ENCODE measurements around the gene NUDT3. TPM values are rescaled to one million over a fixed set of nuclear protein-coding genes. Genes with fewer than 3 reads are reported as not detected.
"Not testable (repeated sequence)": the region's sequence is repeated elsewhere in the genome, so short reads cannot be mapped to it uniquely, and the experiment has no call there.

Gene NUDT3
- total RNA-seq, 4 donors from 2014 or later: 32.2 to 66.3 (median 46.9) TPM

- Histone ChIP-seq H3K27me3 (no peaks in the 10 kb centered on the region), H3K27ac (peak overlapping the region; percentile 57 to 91 (median 86)), H3K36me3 (peaks cover 0 to 5% of the 10 kb centered on the region in 2 donors), H3K4me3 (peak overlapping the region; percentile 62 to 89), H3K9me3 (no peaks in the 10 kb centered on the region), H3K4me1 (peaks cover 3 to 39% (median 20%) of the 10 kb centered on the region in 3 donors)
- TF ChIP-seq EP300 (IDR thresholded peaks at IDR 0.05) (no peak), POLR2A (IDR thresholded peaks at IDR 0.05) (no peak), CTCF (IDR thresholded peaks at IDR 0.05) (no peak), POLR2AphosphoS5 (IDR thresholded peaks at IDR 0.05) (no peak)
- peak; percentile 30 for ATAC-seq
- WGBS, 2 donors (ENCODE audit: low coverage in 1 of 2): 5 to 40% methylated on average over 1 to 4 of the region's 17 CpGs
Observed at GRCh38 chr6:34248198-34248726, 144.2 kb downstream of the NUDT3 start.

- no CpG with 5 or more reads among the region's 6 CpGs for WGBS, 2 donors (ENCODE audit: low coverage in 1 of 2)
- Histone ChIP-seq H3K36me3 (peaks cover 0 to 11% of the 10 kb centered on the region in 2 donors), H3K4me3 (peak overlapping the region in 1 of 2 donors; percentile 89)
Observed at GRCh38 chr6:34247481-34248197, 144.8 kb downstream of the NUDT3 start.

DNA sequence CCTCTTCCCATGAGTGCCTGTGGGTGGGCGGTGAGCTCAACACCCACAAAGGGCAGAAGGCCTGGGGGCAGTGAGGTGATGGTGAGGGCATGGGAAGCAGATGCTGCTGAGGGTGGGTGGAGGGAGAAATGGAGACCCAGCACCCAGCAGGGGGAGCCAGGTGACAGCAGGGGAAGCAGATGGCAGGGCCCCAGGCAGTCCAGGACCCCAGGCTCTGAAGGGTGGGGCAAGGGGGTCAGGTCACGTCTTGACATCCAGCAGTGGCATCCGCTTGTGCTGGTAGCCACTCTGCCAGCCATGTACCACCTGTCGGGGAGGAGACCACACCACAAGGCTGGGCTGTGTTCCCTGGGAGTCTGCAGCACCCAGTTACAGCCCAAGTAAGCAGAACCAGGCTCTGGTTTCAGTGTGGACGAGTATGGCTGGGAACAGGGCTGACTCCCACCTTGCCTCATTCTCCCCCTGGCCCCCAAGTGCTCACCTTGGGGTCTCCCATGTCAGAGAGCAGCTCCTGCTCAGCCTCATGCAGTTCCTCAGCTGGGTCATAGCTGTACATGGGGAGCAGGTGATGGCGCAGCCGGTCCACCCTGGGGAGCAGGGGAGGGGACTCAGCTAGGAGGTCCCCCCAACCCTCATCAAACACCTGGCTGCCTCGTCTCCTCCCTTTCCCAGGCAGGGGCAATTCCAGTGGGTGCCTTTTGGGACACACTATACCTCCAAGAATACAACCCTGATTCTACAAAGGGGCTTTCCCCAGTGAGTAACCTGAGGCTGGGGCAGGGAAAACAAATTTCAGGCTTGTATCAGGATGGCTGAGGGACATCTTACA, 145.7 kb downstream of the NUDT3 start:
- TF ChIP-seq EP300 (IDR thresholded peaks at IDR 0.05): no peak
- peak in 1 of 4 experiments; percentile 40 for TF ChIP-seq CTCF (IDR thresholded peaks at IDR 0.05)
- Histone ChIP-seq H3K36me3 (peaks cover 0 to 19% of the 10 kb centered on the region in 2 donors), H3K4me1 (peaks cover 3 to 42% (median 20%) of the 10 kb centered on the region in 3 donors), H3K27ac (peak overlapping the region in 3 of 4 donors; percentile 85 to 91 (median 86)), H3K27me3 (no peaks in the 10 kb centered on the region), H3K4me3 (no peak overlapping the region), H3K9me3 (no peaks in the 10 kb centered on the region)
- no CpG with 5 or more reads among the region's 8 CpGs for WGBS, 2 donors (ENCODE audit: low coverage in 1 of 2)
- ATAC-seq: no peak

More at GRCh38 chr6:34247481-34248197, 144.8 kb downstream of the NUDT3 start:
- TF ChIP-seq EP300 (IDR thresholded peaks at IDR 0.05): no peak
- TF ChIP-seq CTCF (IDR thresholded peaks at IDR 0.05): no peak
- no peak for TF ChIP-seq POLR2AphosphoS5 (IDR thresholded peaks at IDR 0.05)
- TF ChIP-seq POLR2A (IDR thresholded peaks at IDR 0.05): no peak
- Histone ChIP-seq H3K9me3 (no peaks in the 10 kb centered on the region), H3K27ac (peak overlapping the region in 3 of 4 donors; percentile 85 to 91 (median 86)), H3K4me1 (peaks cover 3 to 42% (median 20%) of the 10 kb centered on the region in 3 donors), H3K27me3 (no peaks in the 10 kb centered on the region)
- ATAC-seq: no peak

- Histone ChIP-seq H3K9me3 (no peaks in the 10 kb centered on the region), H3K27ac (peak overlapping the region in 1 of 4 donors; percentile 91), H3K4me3 (no peak overlapping the region), H3K36me3 (peaks cover 0 to 25% of the 10 kb centered on the region in 2 donors), H3K4me1 (peaks cover 3 to 42% (median 20%) of the 10 kb centered on the region in 3 donors), H3K27me3 (no peaks in the 10 kb centered on the region)
- 100% methylated on average over 1 of the region's 2 CpGs; no CpG with 5 or more reads in 1 of the 2 donors for WGBS, 2 donors (ENCODE audit: low coverage in 1 of 2)
- ATAC-seq: no peak
- TF ChIP-seq POLR2AphosphoS5 (IDR thresholded peaks at IDR 0.05) (no peak), POLR2A (IDR thresholded peaks at IDR 0.05) (no peak), CTCF (IDR thresholded peaks at IDR 0.05) (no peak), EP300 (IDR thresholded peaks at IDR 0.05) (no peak)
Observed at GRCh38 chr6:34246249-34246562, 146.3 kb downstream of the NUDT3 start.

DNA sequence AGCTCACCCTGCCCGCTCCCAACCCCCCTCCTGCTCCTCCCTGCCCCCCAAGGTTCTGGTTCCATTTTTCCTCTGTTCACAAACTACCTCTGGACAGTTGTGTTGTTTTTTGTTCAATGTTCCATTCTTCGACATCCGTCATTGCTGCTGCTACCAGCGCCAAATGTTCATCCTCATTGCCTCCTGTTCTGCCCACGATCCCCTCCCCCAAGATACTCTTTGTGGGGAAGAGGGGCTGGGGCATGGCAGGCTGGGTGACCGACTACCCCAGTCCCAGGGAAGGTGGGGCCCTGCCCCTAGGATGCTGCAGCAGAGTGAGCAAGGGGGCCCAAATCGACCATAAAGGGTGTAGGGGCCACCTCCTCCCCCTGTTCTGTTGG, 146.7 kb downstream of the NUDT3 start:
- H3K4me3 ChIP-seq, ATAC-seq, H3K27me3 ChIP-seq, H3K9me3 ChIP-seq: not testable (repeated sequence)
- no CpG with 5 or more reads among the region's 7 CpGs for WGBS, 2 donors (ENCODE audit: low coverage in 1 of 2)
- Histone ChIP-seq H3K4me1 (peaks cover 3 to 42% (median 20%) of the 10 kb centered on the region in 3 donors), H3K36me3 (peaks cover 0 to 30% of the 10 kb centered on the region in 2 donors), H3K27ac (peak overlapping the region in 1 of 4 donors; percentile 81)

- not testable (repeated sequence) for ATAC-seq, H3K27me3 ChIP-seq, H3K4me3 ChIP-seq, H3K9me3 ChIP-seq
- peak overlapping the region in 2 of 4 donors; percentile 56 to 81 for H3K27ac ChIP-seq
- peaks cover 0 to 33% of the 10 kb centered on the region in 2 donors for H3K36me3 ChIP-seq
- H3K4me1 ChIP-seq: peaks cover 3 to 42% (median 20%) of the 10 kb centered on the region in 3 donors
- 73% methylated on average over 4 of the region's 13 CpGs; no CpG with 5 or more reads in 1 of the 2 donors for WGBS, 2 donors (ENCODE audit: low coverage in 1 of 2)
Observed at GRCh38 chr6:34245032-34245760, 147.3 kb downstream of the NUDT3 start.

All from gastroesophageal sphincter (tissue), 4 donors.